Stimulated activated CD4-positive, alpha-beta T cell treated with anti-CD3 and anti-CD28 coated beads, Interleukin-15, amount 100 ng/mL, for 1 hour (primary cell): ENCODE results near the gene SLC29A3.

ENCODE experiments used
- DNase-seq, 2 donors: peaks; one replicate each; pipeline ENCODE4 v3.0.0-alpha.2; 2020; ENCODE audit warnings: low read depth in 1 of 2, low spot score in 1 of 2

SLC29A3 gene

GRCh38 chr10:71299071-71299785, 19.8 kb upstream of the SLC29A3 start:
- no peak for DNase-seq

DNA sequence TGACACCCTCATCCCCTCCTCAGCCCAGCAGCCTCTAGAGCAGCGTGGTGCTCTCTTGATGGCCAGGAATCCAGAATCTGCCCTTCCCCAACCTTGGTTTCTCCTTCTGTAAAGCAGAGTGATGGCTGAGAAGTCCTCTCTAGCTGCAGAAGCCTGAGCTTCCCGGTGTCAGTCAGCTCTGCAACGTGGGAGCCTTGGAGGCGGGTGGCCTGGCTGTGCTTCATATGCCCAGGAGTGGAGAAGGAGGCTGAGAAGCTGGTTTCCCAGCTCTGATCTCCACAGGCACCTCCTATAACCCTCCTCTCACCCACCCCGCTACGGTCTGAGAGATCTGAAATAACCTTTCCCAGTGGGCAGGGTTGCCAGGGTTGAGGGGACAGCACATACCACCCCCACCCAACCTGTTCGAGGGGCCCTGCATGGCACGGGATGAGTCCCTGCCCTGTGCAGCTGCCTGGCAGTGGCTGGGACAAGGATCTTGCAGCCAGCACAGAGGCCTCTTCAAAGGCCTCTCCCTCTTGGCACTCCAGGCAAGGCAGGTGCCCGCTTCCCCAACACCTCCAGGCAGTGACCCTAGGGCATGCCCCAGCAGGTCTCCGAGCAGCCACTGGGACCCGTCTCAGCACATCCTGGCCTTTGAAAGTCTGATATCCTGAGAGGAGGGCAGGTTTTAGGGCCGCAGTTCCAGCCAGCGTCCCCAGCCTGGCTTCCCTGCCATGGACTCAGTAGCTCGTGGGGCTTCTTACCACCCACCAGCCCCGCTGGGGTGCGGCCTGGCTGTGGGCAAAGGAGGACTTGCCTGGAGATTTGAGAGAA, 18.3 kb upstream of the SLC29A3 start:
- no peak for DNase-seq

DNA sequence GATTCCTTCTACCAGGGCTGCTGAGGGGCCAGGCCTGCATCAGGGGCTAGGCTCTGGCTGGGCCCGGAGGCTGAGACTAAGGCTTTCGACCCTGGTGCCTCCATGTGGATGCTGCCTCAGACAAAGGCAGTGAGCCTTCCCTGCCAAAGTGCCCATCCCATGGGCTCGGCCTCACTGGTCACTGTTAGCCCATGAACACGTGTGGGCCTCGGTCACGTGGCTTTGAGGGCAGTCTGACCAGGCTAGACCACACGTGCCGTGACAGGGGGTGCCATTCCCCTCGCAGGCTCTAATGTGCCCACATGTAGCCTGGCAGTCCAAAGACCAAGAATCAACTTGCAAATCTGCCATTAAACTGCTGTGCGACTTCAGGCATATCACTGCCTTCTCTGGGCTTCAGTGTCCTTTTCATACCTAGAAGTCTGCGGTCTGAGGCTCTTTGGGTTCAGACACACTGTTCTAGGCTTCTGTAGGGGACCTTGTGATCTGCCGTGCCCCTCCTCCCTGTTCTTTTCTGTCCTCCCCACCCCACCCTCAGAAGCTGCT, 17.6 kb upstream of the SLC29A3 start:
- DNase-seq: no peak

- DNase-seq: no peak
Observed at GRCh38 chr10:71302451-71302850, 16.6 kb upstream of the SLC29A3 start.

DNA sequence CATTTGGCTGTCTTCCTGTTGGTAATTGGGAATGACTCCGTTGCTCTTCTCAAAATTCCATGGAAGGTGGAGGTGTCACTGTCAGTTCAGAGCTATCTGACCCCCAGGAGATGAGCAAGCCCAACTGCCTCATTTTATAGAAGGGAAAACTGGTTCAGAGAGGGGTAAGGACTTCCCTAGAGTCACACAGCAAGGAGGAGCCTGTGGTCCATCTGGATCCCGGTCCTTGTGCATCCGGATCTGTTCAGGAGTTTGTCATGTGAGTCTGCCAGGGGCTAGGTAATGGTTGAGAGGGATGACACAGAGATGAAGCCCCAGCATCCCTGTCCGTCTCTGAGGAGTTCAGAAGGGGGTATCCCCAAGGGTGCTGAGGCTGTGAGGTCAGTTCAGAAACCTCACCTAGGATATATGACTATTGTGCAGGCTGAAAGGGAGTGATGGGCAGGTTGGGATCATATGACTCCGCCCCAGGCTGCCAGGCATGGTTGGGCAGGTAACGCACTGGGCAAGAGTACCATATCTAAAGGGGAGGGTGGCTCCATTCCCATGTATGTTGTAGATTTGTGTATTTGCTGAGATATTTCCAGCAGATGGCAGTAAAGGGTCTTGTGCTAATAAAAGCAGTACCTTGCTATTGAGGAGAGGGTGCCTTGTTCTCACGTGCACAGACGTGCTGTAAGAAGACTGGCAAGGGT, 16.0 kb upstream of the SLC29A3 start:
- DNase-seq: no peak

DNA sequence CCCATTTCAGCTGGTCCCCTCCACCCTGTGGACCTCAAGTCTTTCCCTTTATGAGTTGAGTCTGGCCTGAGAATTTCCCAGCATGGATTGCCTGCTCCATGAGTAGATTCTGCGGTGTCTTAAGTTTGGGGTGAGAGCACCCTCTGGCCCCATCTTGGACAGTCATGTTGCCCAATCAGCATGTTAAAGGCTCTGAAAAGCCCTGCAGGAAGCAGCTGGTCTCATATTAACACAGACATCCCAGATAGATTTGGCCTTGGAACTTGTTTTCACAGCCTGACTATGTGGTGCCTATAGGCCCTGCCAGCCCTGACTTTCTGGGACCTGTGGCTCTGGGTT, 15.5 kb upstream of the SLC29A3 start:
- DNase-seq: no peak

GRCh38 chr10:71304914-71305313, 14.1 kb upstream of the SLC29A3 start:
- DNase-seq: no peak

GRCh38 chr10:71306979-71307378, 12.1 kb upstream of the SLC29A3 start:
- no peak for DNase-seq

GRCh38 chr10:71307469-71308085, 11.5 kb upstream of the SLC29A3 start:
- DNase-seq: no peak

DNA sequence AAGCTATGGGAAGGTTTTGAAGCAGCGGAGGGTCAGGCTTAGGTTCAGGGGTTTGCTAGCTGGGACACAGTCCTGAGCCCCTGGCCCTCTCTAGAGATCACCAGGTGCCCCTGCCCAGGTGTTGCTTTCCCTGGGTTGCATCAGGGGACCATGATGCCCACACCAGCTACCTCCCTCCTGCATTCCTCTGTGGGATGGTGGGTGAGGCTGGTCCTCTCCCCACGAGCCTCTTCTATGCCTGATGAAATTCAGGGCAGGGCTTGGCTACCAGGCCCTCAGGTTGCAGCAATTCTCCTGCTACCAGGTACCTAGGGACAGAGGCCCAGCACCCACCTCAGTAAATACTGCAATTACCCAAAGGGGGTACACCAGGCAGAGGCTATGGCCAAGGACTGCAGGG, 10.8 kb upstream of the SLC29A3 start:
- no peak for DNase-seq

- DNase-seq: no peak
Observed at GRCh38 chr10:71308985-71309384, 10.1 kb upstream of the SLC29A3 start.

DNA sequence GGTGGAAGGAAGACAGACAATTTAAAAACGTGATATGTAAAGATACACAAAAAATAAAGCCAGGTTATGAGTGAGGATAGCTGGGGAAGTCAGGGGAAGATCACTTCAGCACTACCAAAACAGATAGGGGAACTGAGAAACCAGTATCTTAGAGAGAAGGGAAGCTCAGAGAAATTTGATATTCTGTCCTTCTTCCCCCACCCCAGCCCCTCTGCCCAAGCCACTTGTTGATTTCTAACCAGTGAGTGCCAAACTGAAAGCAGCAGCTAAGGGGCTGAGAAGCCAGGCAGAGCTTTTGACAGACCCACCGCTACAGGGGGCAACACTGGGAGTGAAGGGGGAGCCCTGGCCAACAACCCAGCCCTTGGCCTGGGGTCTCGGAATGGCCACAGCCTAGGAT, 9.1 kb upstream of the SLC29A3 start:
- DNase-seq: no peak

- no peak for DNase-seq
Observed at GRCh38 chr10:71312220-71312619, 6.8 kb upstream of the SLC29A3 start.

DNA sequence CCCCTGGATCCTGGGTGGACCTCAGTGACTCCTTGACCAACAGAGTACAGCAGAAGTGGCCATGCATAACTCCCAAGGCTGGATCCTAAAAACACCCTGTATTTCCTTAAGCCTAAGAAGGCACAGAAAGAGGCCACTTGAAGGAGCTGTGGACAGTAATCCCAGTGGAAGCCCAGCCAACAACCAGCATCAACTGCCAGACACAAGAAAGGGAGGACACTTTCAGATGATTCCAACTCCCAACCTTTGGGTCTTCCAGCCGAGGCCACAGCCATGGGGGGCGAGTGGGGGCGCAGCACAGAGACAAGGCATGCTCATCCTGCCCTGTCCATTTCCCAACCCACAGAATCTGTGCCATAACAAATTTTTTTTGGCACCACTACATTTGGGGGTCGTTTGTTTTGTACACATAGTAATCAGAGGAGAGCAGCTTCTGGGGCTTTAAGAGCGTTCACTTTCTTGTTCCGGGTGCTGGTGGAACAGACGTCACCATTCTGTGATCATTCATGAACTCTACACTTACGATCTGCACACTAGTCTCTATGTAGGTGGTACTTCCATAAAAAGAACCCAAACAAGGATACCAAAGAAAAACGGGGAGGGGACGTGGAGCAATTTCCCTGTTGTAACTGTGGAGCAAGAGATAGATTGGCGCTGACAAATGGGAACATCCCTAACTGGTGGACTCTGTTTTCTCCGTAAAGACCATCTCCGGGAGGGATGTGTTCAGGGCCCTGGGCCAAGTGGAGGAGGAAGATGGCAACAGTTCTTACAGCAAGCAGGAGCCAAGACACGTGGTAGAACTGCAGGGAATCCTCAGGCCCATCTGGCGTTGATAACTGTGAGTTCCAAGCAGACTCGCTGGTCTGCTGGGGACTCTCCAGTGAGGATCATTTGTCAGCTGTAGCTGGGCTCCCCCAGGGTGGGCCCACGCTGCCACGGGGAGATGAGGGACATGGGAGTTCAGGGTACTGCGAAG, 6.0 kb upstream of the SLC29A3 start:
- no peak for DNase-seq

- DNase-seq: peak; percentile 28 to 42
Observed at GRCh38 chr10:71314028-71314693, 4.9 kb upstream of the SLC29A3 start.

- no peak for DNase-seq
Observed at GRCh38 chr10:71314694-71315225, 4.3 kb upstream of the SLC29A3 start.

GRCh38 chr10:71316056-71316785, 2.8 kb upstream of the SLC29A3 start:
- DNase-seq: no peak

GRCh38 chr10:71316786-71317160, 2.3 kb upstream of the SLC29A3 start:
- DNase-seq: no peak

- no peak for DNase-seq
Observed at GRCh38 chr10:71317739-71318138, 1.3 kb upstream of the SLC29A3 start.
